Liver (tissue), 9 donors: ENCODE measurements around the gene MAP4K4. TPM values are rescaled to one million over a fixed set of nuclear protein-coding genes. Genes with fewer than 3 reads are reported as not detected.
A peak's percentile ranks its signal among the peaks of the same experiment; 100 is the strongest.

Experiments used
- DNase-seq: peaks from one replicate; pipeline ENCODE4 v3.0.0-alpha.2; 2017; ENCODE audit warnings: low spot score
- H3K27ac ChIP-seq, 2 donors: one replicate each; pipeline ENCODE4 v1.7.0; 2013; ENCODE audit warnings: inconsistent platforms in 2 of 2, low read length in 2 of 2, control low read depth in 1 of 2, low read depth in 1 of 2, mild to moderate bottlenecking in 1 of 2
- H3K27me3 ChIP-seq, 4 donors: one replicate each; pipeline versions ENCODE4 v1.6.1 to v1.7.0; 2013; ENCODE audit warnings: low read length in 3 of 4, inconsistent platforms in 1 of 4, mild to moderate bottlenecking in 1 of 4, moderate library complexity in 1 of 4; ENCODE audit not compliant: control insufficient read depth in 4 of 4, insufficient read depth in 4 of 4
- H3K36me3 ChIP-seq, 4 donors: one replicate each; pipeline versions ENCODE4 v1.6.1 to v1.7.0; 2013; ENCODE audit warnings: low read length in 3 of 4, mild to moderate bottlenecking in 3 of 4, low read depth in 1 of 4, moderate library complexity in 1 of 4; ENCODE audit not compliant: control insufficient read depth in 4 of 4, insufficient read depth in 3 of 4
- H3K4me1 ChIP-seq, 4 donors: one replicate each; pipeline versions ENCODE4 v1.6.1 to v1.7.0; 2013; ENCODE audit warnings: low read length in 3 of 4, mild to moderate bottlenecking in 3 of 4, moderate library complexity in 1 of 4; ENCODE audit not compliant: control insufficient read depth in 4 of 4, insufficient read depth in 4 of 4
- H3K4me3 ChIP-seq, 3 donors: one replicate each; pipeline versions ENCODE4 v1.6.1 to v1.7.0; 2013; ENCODE audit warnings: low read length in 3 of 3, control low read depth in 1 of 3, low read depth in 1 of 3, mild to moderate bottlenecking in 1 of 3
- H3K9ac ChIP-seq, 2 donors: one replicate each; pipeline ENCODE4 v1.7.0; 2013; ENCODE audit warnings: low read length in 2 of 2, mild to moderate bottlenecking in 2 of 2, moderate library complexity in 2 of 2, control low read depth in 1 of 2, low read depth in 1 of 2
- H3K9me3 ChIP-seq, 4 donors: one replicate each; pipeline versions ENCODE4 v1.6.1 to v1.7.0; 2013; ENCODE audit warnings: low read length in 3 of 4; ENCODE audit not compliant: control insufficient read depth in 4 of 4
- EGR1 ChIP-seq, 2 donors: IDR thresholded peaks; 2 replicates each; pipeline ENCODE4 v1.6.1; 2016 to 2018; ENCODE audit warnings: antibody characterized with exemption in 2 of 2, low read depth in 2 of 2
- FOXA2 ChIP-seq: IDR thresholded peaks from 2 replicates; pipeline ENCODE4 v1.6.1; 2016; ENCODE audit warnings: antibody characterized with exemption
- GABPA ChIP-seq, 2 donors: IDR thresholded peaks in 1 of 2; conservative IDR thresholded peaks in 1 of 2; 2 replicates each; pipeline ENCODE4 v1.6.1; 2016; ENCODE audit warnings: antibody characterized with exemption in 2 of 2, mild to moderate bottlenecking in 1 of 2, moderate library complexity in 1 of 2
- HNF4A ChIP-seq, 2 donors: conservative IDR thresholded peaks; 2 replicates each; pipeline ENCODE4 v1.6.1; 2016; ENCODE audit warnings: antibody characterized with exemption in 2 of 2, mild to moderate bottlenecking in 2 of 2
- HNF4G ChIP-seq: IDR thresholded peaks from 2 replicates; pipeline ENCODE4 v1.6.1; 2016; ENCODE audit warnings: antibody characterized with exemption
- JUND ChIP-seq, 2 donors: IDR thresholded peaks; 2 replicates each; pipeline ENCODE4 v1.6.1; 2016; ENCODE audit warnings: antibody characterized with exemption in 2 of 2
- NR2F2 ChIP-seq: IDR thresholded peaks from 2 replicates; pipeline ENCODE4 v1.6.1; 2016; ENCODE audit warnings: antibody characterized with exemption
- RAD21 ChIP-seq, 2 donors: IDR thresholded peaks; 2 replicates each; pipeline ENCODE4 v1.6.1; 2016; ENCODE audit warnings: antibody characterized with exemption in 2 of 2, mild to moderate bottlenecking in 2 of 2
- RXRA ChIP-seq, 2 donors: IDR thresholded peaks; 2 replicates each; pipeline ENCODE4 v1.6.1; 2017 to 2018; ENCODE audit warnings: antibody characterized with exemption in 2 of 2, mild to moderate bottlenecking in 1 of 2
- SP1 ChIP-seq: IDR thresholded peaks from 2 replicates; pipeline ENCODE4 v1.6.1; 2018; ENCODE audit warnings: antibody characterized with exemption, mild to moderate bottlenecking
- TAF1 ChIP-seq: conservative IDR thresholded peaks from 2 replicates; pipeline ENCODE4 v1.6.1; 2016; ENCODE audit warnings: antibody characterized with exemption, mild to moderate bottlenecking
- YY1 ChIP-seq: IDR thresholded peaks from 2 replicates; pipeline ENCODE4 v1.6.1; 2016; ENCODE audit warnings: antibody characterized with exemption, mild to moderate bottlenecking
- WGBS: extraction: QIAGEN DNeasy Blood & Tissue Kit; methylation state at CpG from one replicate; pipeline ENCODE4 v1.1.7; 2013; 5-methylcytosine and 5-hydroxymethylcytosine counted together
- polyA plus RNA-seq, 2 donors: library from polyadenylated mRNA; stranded (reverse) in 1 of 2; unstranded in 1 of 2; fragments of 200-250 nt in 1 of 2; fragments of >200 nt in 1 of 2; fragmentation: Nextera tagmentation in 1 of 2; extraction: Ambion mirVana in 1 of 2; gene quantifications; one replicate each; pipeline versions ENCODE4 v1.2.1 to v1.2.3, GENCODE V29; 2013 to 2015
- total RNA-seq, 2 donors: library from RNA; depleted of rRNA; stranded (reverse); fragments of >200 nt; gene quantifications; one replicate each; pipeline ENCODE4 v1.2.3, GENCODE V29; 2014
- TF ChIP-seq, protein P1 (sequence below): IDR thresholded peaks from 2 replicates; pipeline ENCODE4 v1.6.1; 2016; ENCODE audit warnings: antibody characterized with exemption
- TF ChIP-seq, protein P2 (sequence below): IDR thresholded peaks from 2 replicates; pipeline ENCODE4 v1.6.1; 2016; ENCODE audit warnings: antibody characterized with exemption
- TF ChIP-seq, protein P3 (sequence below): IDR thresholded peaks from 2 replicates; pipeline ENCODE4 v1.6.1; 2016; ENCODE audit warnings: antibody characterized with exemption, mild to moderate bottlenecking
- TF ChIP-seq, protein P4 (sequence below): fragments of 150-350 bp; IDR thresholded peaks from 2 replicates; pipeline ENCODE4 v1.5.1; 2017; ENCODE audit warnings: improper control_type of control experiment, low read depth, low read length; ENCODE audit not compliant: missing input control
- TF ChIP-seq, protein P5 (sequence below): IDR thresholded peaks from 2 replicates; pipeline ENCODE4 v1.6.1; 2016; ENCODE audit warnings: antibody characterized with exemption
- donor health status: healthy.
- donor health status: healthy.
- donor health status: healthy.
- donor health status: healthy.
- donor health status: healthy.

Gene MAP4K4
- total and polyA plus RNA-seq, 4 donors: 9.1 to 40.0 (median 23.6) TPM

DNA sequence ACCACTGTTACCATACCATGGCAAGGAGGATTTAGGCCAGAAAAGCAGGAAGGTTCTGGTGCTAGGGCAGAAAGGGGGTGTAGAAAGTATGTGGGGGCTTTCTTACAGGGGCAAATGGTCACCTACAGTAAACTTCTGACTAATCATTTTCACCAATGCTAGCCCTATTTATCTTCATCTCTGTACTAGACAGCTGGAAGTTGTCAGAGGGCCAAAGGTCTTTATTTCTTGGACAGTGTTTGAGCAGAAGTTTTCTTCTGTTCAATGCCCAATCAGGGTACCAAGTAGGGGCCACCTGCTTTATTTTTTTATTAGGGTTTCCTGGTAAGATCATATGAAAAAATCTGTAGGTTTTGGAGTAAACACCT is 37.6 kb downstream of the MAP4K4 start (continued):
- TF ChIP-seq, protein P1, sequence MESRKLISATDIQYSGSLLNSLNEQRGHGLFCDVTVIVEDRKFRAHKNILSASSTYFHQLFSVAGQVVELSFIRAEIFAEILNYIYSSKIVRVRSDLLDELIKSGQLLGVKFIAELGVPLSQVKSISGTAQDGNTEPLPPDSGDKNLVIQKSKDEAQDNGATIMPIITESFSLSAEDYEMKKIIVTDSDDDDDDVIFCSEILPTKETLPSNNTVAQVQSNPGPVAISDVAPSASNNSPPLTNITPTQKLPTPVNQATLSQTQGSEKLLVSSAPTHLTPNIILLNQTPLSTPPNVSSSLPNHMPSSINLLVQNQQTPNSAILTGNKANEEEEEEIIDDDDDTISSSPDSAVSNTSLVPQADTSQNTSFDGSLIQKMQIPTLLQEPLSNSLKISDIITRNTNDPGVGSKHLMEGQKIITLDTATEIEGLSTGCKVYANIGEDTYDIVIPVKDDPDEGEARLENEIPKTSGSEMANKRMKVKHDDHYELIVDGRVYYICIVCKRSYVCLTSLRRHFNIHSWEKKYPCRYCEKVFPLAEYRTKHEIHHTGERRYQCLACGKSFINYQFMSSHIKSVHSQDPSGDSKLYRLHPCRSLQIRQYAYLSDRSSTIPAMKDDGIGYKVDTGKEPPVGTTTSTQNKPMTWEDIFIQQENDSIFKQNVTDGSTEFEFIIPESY: no peak
- TF ChIP-seq HNF4G: no peak

DNA sequence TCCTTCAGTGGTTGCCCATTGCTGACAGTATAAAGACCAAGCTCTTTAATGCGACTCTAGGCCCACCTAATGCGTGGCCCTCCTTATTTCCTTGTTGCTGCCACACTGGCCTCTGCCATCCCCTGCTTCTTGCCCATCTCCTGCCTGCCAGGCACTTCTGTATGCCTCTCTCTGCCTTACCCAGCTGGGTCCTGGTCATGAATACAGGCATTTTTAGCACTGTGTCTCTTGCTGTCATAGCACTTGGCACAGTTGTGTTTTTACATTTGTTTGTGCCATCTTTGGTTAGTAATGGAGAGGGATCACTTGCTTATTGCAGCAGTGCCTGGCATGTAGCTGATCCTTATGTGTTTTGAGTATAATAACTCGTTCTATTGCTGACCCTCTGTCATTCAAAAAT is 38.7 kb downstream of the MAP4K4 start:
- peak overlapping the region; percentile 35 to 41 for H3K27ac ChIP-seq
- peaks cover 18 to 71% (median 54%) of the 10 kb centered on the region in 4 donors for H3K4me1 ChIP-seq
- no peak overlapping the region for H3K9ac ChIP-seq

DNA sequence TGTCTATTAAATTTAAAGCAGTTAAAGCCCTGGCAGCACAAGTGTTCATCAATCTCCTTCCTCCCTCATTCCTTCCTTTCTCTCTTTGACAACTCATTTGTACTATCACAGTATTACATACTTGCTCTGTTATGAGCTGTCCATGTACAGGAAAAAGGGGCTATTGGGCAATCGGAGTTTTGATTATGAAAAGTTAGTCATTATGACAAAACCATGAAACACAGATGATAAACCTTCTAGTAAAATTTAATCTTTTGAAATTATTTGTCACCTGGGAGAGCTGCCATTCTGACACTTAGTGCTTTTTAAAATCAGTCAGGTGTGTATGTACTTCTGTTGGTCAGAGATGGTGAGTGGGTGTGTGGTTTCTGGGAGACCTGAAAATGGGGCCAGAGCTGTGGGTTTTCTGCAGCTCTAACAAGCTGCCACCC is 39.4 kb downstream of the MAP4K4 start:
- Histone ChIP-seq H3K9me3 (no peaks in the 10 kb centered on the region), H3K4me3 (no peak overlapping the region), H3K36me3 (peaks cover 0 to 2% (median 0%) of the 10 kb centered on the region in 4 donors), H3K27ac (peak overlapping the region; percentile 35 to 41), H3K4me1 (peaks cover 17 to 78% (median 60%) of the 10 kb centered on the region in 4 donors), H3K9ac (no peak overlapping the region), H3K27me3 (no peaks in the 10 kb centered on the region)
- 31% methylated on average over 1 of the region's 1 CpG for WGBS
- TF ChIP-seq RXRA (IDR thresholded peaks at IDR 0.05) (no peak), EGR1 (IDR thresholded peaks at IDR 0.05; ENCODE audit: low read depth in 2 of 2) (no peak), HNF4A (conservative IDR thresholded peaks at IDR 0.05) (no peak), JUND (IDR thresholded peaks at IDR 0.05) (no peak), SP1 (no peak), TAF1 (no peak), FOXA2 (no peak), RAD21 (IDR thresholded peaks at IDR 0.05) (no peak), YY1 (no peak), GABPA (IDR thresholded peaks at IDR 0.05 in 1 of 2, conservative IDR thresholded peaks at IDR 0.05 in 1 of 2) (no peak)
- TF ChIP-seq, protein P2, sequence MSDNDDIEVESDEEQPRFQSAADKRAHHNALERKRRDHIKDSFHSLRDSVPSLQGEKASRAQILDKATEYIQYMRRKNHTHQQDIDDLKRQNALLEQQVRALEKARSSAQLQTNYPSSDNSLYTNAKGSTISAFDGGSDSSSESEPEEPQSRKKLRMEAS: no peak
- TF ChIP-seq, protein P1: no peak
- TF ChIP-seq, protein P3, sequence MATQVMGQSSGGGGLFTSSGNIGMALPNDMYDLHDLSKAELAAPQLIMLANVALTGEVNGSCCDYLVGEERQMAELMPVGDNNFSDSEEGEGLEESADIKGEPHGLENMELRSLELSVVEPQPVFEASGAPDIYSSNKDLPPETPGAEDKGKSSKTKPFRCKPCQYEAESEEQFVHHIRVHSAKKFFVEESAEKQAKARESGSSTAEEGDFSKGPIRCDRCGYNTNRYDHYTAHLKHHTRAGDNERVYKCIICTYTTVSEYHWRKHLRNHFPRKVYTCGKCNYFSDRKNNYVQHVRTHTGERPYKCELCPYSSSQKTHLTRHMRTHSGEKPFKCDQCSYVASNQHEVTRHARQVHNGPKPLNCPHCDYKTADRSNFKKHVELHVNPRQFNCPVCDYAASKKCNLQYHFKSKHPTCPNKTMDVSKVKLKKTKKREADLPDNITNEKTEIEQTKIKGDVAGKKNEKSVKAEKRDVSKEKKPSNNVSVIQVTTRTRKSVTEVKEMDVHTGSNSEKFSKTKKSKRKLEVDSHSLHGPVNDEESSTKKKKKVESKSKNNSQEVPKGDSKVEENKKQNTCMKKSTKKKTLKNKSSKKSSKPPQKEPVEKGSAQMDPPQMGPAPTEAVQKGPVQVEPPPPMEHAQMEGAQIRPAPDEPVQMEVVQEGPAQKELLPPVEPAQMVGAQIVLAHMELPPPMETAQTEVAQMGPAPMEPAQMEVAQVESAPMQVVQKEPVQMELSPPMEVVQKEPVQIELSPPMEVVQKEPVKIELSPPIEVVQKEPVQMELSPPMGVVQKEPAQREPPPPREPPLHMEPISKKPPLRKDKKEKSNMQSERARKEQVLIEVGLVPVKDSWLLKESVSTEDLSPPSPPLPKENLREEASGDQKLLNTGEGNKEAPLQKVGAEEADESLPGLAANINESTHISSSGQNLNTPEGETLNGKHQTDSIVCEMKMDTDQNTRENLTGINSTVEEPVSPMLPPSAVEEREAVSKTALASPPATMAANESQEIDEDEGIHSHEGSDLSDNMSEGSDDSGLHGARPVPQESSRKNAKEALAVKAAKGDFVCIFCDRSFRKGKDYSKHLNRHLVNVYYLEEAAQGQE: no peak
- TF ChIP-seq, protein P4, sequence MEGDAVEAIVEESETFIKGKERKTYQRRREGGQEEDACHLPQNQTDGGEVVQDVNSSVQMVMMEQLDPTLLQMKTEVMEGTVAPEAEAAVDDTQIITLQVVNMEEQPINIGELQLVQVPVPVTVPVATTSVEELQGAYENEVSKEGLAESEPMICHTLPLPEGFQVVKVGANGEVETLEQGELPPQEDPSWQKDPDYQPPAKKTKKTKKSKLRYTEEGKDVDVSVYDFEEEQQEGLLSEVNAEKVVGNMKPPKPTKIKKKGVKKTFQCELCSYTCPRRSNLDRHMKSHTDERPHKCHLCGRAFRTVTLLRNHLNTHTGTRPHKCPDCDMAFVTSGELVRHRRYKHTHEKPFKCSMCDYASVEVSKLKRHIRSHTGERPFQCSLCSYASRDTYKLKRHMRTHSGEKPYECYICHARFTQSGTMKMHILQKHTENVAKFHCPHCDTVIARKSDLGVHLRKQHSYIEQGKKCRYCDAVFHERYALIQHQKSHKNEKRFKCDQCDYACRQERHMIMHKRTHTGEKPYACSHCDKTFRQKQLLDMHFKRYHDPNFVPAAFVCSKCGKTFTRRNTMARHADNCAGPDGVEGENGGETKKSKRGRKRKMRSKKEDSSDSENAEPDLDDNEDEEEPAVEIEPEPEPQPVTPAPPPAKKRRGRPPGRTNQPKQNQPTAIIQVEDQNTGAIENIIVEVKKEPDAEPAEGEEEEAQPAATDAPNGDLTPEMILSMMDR: no peak
- TF ChIP-seq, protein P5, sequence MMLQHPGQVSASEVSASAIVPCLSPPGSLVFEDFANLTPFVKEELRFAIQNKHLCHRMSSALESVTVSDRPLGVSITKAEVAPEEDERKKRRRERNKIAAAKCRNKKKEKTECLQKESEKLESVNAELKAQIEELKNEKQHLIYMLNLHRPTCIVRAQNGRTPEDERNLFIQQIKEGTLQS: no peak
- DNase-seq: no peak

More for the DNA sequence above, 38.7 kb downstream of the MAP4K4 start:
- TF ChIP-seq HNF4G (no peak), NR2F2 (no peak), SP1 (no peak), JUND (IDR thresholded peaks at IDR 0.05) (no peak), RXRA (IDR thresholded peaks at IDR 0.05) (no peak)
- WGBS: 87% methylated on average over 3 of the region's 3 CpGs
- peaks cover 0 to 2% (median 0%) of the 10 kb centered on the region in 4 donors for H3K36me3 ChIP-seq
- no peaks in the 10 kb centered on the region for H3K27me3 ChIP-seq
- H3K9me3 ChIP-seq: no peaks in the 10 kb centered on the region
- no peak for DNase-seq
- H3K4me3 ChIP-seq: no peak overlapping the region
